ENCODE measurements around the gene REPS1. TPM values are rescaled to one million over a fixed set of nuclear protein-coding genes. Genes with fewer than 3 reads are reported as not detected.
A peak's percentile ranks its signal among the peaks of the same experiment; 100 is the strongest.

REPS1 gene, protein sequence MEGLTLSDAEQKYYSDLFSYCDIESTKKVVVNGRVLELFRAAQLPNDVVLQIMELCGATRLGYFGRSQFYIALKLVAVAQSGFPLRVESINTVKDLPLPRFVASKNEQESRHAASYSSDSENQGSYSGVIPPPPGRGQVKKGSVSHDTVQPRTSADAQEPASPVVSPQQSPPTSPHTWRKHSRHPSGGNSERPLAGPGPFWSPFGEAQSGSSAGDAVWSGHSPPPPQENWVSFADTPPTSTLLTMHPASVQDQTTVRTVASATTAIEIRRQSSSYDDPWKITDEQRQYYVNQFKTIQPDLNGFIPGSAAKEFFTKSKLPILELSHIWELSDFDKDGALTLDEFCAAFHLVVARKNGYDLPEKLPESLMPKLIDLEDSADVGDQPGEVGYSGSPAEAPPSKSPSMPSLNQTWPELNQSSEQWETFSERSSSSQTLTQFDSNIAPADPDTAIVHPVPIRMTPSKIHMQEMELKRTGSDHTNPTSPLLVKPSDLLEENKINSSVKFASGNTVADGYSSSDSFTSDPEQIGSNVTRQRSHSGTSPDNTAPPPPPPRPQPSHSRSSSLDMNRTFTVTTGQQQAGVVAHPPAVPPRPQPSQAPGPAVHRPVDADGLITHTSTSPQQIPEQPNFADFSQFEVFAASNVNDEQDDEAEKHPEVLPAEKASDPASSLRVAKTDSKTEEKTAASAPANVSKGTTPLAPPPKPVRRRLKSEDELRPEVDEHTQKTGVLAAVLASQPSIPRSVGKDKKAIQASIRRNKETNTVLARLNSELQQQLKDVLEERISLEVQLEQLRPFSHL
- total RNA-seq (ENCODE audit: unreplicated experiment), result 50.4 TPM
- long read RNA-seq, full-length matches to known transcripts, result 16 of 24 reads
- long read RNA-seq, partial matches to known transcripts, result 4 of 24 reads
- long read RNA-seq, other reads (novel, unspliced or antisense), result 4 of 24 reads

GRCh38 chr6:138987643-138988468 is at the start of gene REPS1:
REPS1 (minus strand) TSS chr6:138988253; CDS start chr6:138987682, 571 bp downstream.
- H3K9me3 Mint-ChIP-seq (ENCODE audit: unreplicated experiment), result no peaks in the 10 kb centered on the region
- H3K27me3 Mint-ChIP-seq (ENCODE audit: unreplicated experiment), result peaks cover 10% of the 10 kb centered on the region
- TF ChIP-seq, protein P1, sequence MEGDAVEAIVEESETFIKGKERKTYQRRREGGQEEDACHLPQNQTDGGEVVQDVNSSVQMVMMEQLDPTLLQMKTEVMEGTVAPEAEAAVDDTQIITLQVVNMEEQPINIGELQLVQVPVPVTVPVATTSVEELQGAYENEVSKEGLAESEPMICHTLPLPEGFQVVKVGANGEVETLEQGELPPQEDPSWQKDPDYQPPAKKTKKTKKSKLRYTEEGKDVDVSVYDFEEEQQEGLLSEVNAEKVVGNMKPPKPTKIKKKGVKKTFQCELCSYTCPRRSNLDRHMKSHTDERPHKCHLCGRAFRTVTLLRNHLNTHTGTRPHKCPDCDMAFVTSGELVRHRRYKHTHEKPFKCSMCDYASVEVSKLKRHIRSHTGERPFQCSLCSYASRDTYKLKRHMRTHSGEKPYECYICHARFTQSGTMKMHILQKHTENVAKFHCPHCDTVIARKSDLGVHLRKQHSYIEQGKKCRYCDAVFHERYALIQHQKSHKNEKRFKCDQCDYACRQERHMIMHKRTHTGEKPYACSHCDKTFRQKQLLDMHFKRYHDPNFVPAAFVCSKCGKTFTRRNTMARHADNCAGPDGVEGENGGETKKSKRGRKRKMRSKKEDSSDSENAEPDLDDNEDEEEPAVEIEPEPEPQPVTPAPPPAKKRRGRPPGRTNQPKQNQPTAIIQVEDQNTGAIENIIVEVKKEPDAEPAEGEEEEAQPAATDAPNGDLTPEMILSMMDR (IDR thresholded peaks at IDR 0.05; ENCODE audit: unreplicated experiment), result peak; percentile 97
- peak; percentile 98 for DNase-seq (ENCODE audit: low spot score)
- peak within 1 kb of the TSS; percentile 95 for H3K4me3 Mint-ChIP-seq (ENCODE audit: unreplicated experiment)
- peak within 1 kb of the TSS; percentile 95 for H3K27ac Mint-ChIP-seq (ENCODE audit: unreplicated experiment)
- peaks cover 14% of the 10 kb centered on the region for H3K4me1 Mint-ChIP-seq (ENCODE audit: unreplicated experiment)
- H3K36me3 Mint-ChIP-seq (ENCODE audit: low read depth, unreplicated experiment), result no peaks in the 10 kb centered on the region

GRCh38 chr6:139037490-139037889 is 49.4 kb upstream of the REPS1 start:
- DNase-seq (ENCODE audit: low spot score), result no peak
- no peak overlapping the region for H3K27ac Mint-ChIP-seq (ENCODE audit: unreplicated experiment)
- no peaks in the 10 kb centered on the region for H3K27me3 Mint-ChIP-seq (ENCODE audit: unreplicated experiment)
- H3K36me3 Mint-ChIP-seq (ENCODE audit: low read depth, unreplicated experiment), result peaks cover 37% of the 10 kb centered on the region
- H3K4me3 Mint-ChIP-seq (ENCODE audit: unreplicated experiment), result no peak overlapping the region
- peaks cover 19% of the 10 kb centered on the region for H3K4me1 Mint-ChIP-seq (ENCODE audit: unreplicated experiment)
- H3K9me3 Mint-ChIP-seq (ENCODE audit: unreplicated experiment), result no peaks in the 10 kb centered on the region
- TF ChIP-seq, protein P1 (IDR thresholded peaks at IDR 0.05; ENCODE audit: unreplicated experiment), result no peak

DNA sequence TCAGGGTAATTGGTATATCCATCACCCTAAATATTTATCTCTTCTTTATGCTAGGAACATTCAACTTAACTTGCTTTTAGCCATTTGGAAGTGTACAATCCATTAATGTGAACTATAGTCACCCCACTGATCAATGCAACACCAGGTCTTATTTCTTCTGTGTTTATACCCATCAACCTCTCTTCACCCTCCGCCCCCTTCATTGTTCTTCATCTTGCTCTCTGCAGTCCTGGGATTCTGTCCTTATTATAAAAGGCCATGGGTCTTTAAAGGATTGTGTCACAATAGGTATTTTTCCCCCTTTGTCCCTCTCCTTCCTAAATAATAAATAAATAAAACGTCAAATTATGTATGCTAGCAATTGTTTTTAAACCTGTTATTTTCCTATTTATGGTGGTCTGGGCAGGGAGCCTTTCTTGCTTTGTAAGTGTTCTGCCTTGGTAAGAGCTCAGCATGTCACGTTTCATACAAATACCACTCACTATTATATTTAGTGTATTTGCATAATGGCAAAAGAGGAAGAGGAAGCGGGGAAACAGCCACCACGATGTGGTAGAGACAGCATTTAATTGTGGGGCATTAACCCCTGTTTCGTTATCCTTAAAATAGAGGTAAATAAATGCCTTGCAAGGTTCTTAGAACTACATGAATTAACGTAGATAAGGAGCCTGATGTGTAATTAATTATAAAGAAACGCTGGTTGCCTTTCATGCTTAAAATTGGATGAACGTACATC is 42.3 kb upstream of the REPS1 start:
- peaks cover 13% of the 10 kb centered on the region for H3K36me3 Mint-ChIP-seq (ENCODE audit: low read depth, unreplicated experiment)
- no peak overlapping the region for H3K27ac Mint-ChIP-seq (ENCODE audit: unreplicated experiment)
- no peaks in the 10 kb centered on the region for H3K9me3 Mint-ChIP-seq (ENCODE audit: unreplicated experiment)
- no peak overlapping the region for H3K4me3 Mint-ChIP-seq (ENCODE audit: unreplicated experiment)
- H3K4me1 Mint-ChIP-seq (ENCODE audit: unreplicated experiment), result peaks cover 30% of the 10 kb centered on the region
- TF ChIP-seq, protein P1 (IDR thresholded peaks at IDR 0.05; ENCODE audit: unreplicated experiment), result no peak
- no peak for DNase-seq (ENCODE audit: low spot score)
- peaks cover 4% of the 10 kb centered on the region for H3K27me3 Mint-ChIP-seq (ENCODE audit: unreplicated experiment)

DNA sequence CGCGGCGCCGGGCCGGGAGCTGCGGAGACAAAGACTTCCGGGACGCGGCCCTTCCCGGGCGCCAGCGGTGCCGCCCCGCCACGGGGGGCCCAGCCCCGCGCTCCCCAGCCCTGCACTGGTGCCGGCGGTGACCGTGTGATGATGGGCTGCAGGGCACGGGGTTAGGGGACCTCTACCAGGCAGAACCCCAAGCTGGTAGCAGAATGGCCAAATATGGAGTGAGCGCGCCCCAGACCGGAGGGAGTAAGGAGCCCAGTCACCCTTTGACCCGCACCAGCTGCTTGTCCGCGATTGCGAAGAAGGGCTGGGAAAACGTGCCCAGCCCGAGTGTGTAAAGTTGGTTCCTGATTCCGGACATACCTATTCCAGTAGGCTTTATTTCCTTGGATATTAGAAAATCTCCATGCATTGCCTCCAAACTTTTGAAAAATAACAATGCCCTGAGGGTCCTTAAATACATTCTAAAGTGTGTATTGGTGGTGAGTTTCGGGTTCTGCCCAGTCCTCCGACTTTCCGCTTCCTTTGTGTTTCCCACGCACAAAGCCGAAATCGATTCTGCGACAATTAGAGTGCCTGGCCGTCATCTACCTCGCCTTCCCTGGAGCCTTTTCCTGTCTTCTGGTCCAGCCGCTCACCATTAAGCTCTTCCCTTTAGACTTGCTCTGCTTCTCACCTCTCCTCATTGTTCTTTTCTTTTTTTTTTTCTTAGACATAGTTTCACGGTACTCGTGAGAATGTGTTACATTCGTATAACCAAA is 41.6 kb upstream of the REPS1 start:
- Mint-ChIP-seq H3K4me3 (ENCODE audit: unreplicated experiment) (no peak overlapping the region), H3K27me3 (ENCODE audit: unreplicated experiment) (peaks cover 4% of the 10 kb centered on the region), H3K36me3 (ENCODE audit: low read depth, unreplicated experiment) (peaks cover 13% of the 10 kb centered on the region), H3K4me1 (ENCODE audit: unreplicated experiment) (peaks cover 30% of the 10 kb centered on the region), H3K9me3 (ENCODE audit: unreplicated experiment) (no peaks in the 10 kb centered on the region), H3K27ac (ENCODE audit: unreplicated experiment) (no peak overlapping the region)
- peak; percentile 61 for DNase-seq (ENCODE audit: low spot score)
- TF ChIP-seq, protein P1 (IDR thresholded peaks at IDR 0.05; ENCODE audit: unreplicated experiment), result no peak

All from endothelial cell (in vitro differentiated cells).